H1 (cell line): ENCODE results near the gene DLEC1. TPM values are rescaled to one million over a fixed set of nuclear protein-coding genes. Genes with fewer than 3 reads are reported as not detected.
"Not testable (repeated sequence)": the region's sequence is repeated elsewhere in the genome, so short reads cannot be mapped to it uniquely, and the experiment has no call there.

ENCODE experiments used
- CTCF ChIA-PET: fragments of 300-600 bp; sonication (Branson Sonifier 250); formaldehyde crosslinking; loops from one replicate; lab custom pipeline; 2021; ENCODE audit not compliant: partially characterized antibody; lab: Charles Lee
- POLR2A ChIA-PET: fragments of 300-600 bp; sonication (Branson Sonifier 250); formaldehyde crosslinking; loops from one replicate; lab custom pipeline; 2021; ENCODE audit warnings: inconsistent platforms; ENCODE audit not compliant: partially characterized antibody; lab: Charles Lee
- DNase-seq, 2 experiments: peaks; one replicate each; pipeline versions ENCODE4 v3.0.0 to v3.0.0-alpha.2; 2010 to 2022; ENCODE audit warnings: low spot score in 2 of 2, low read depth in 1 of 2, mixed read lengths in 1 of 2
- FAIRE-seq: peaks from 2 replicates; lab custom pipeline; 2011; peaks lifted over from hg19 to GRCh38; lab: Jason Lieb, UNC
- H2AFZ ChIP-seq: 2 replicates; pipeline ENCODE4 v1.8.1; 2012; ENCODE audit warnings: low read length, inconsistent platforms
- H2AK5ac ChIP-seq: 2 replicates; pipeline ENCODE4 v1.6.1; 2013; ENCODE audit warnings: low read depth, low read length
- H2BK120ac ChIP-seq: replicated peaks from 2 replicates; pipeline ENCODE3; 2013; ENCODE audit warnings: low read depth, low read length, inconsistent platforms
- H2BK12ac ChIP-seq: 2 replicates; pipeline ENCODE4 v1.6.1; 2013; ENCODE audit warnings: low read depth, low read length
- H2BK15ac ChIP-seq: 2 replicates; pipeline ENCODE4 v1.6.1; 2013; ENCODE audit warnings: low read length
- H2BK20ac ChIP-seq: 2 replicates; pipeline ENCODE4 v1.6.1; 2013; ENCODE audit warnings: low read length
- H2BK5ac ChIP-seq: 2 replicates; pipeline ENCODE4 v1.6.1; 2013; ENCODE audit warnings: low read depth, low read length
- H3K14ac ChIP-seq: 2 replicates; pipeline ENCODE4 v1.6.1; 2013; ENCODE audit warnings: inconsistent platforms; ENCODE audit not compliant: insufficient read length
- H3K18ac ChIP-seq: 2 replicates; pipeline ENCODE4 v1.6.1; 2013; ENCODE audit warnings: low read length; ENCODE audit errors: extremely low read depth
- H3K23ac ChIP-seq: 2 replicates; pipeline ENCODE4 v1.6.1; 2013; ENCODE audit warnings: inconsistent platforms; ENCODE audit not compliant: insufficient read length
- H3K23me2 ChIP-seq: 2 replicates; pipeline ENCODE4 v1.6.1; 2013; ENCODE audit warnings: low read depth, low read length
- H3K27ac ChIP-seq: 2 replicates; pipeline ENCODE4 v1.6.1; 2011; ENCODE audit warnings: low read depth, low read length, inconsistent platforms
- H3K27me3 ChIP-seq, 4 experiments: replicated peaks in 1 of 4; 1 replicate in 1 of 4; 2 replicates in 3 of 4; pipeline versions ENCODE4 v1.6.1 to v1.8.1; 2011 to 2013; ENCODE audit warnings: low read length in 3 of 4, mild to moderate bottlenecking in 3 of 4, inconsistent platforms in 2 of 4, mixed read lengths in 2 of 4, moderate library complexity in 1 of 4; ENCODE audit not compliant: control insufficient read depth in 3 of 4, insufficient read depth in 3 of 4; ENCODE audit errors: extremely low read depth in 1 of 4
- H3K36me3 ChIP-seq, 4 experiments: 2 replicates each; pipeline versions ENCODE4 v1.6.1 to v1.8.1; 2011 to 2013; ENCODE audit warnings: mild to moderate bottlenecking in 4 of 4, low read length in 3 of 4, moderate library complexity in 2 of 4, control low read depth in 1 of 4, inconsistent platforms in 1 of 4; ENCODE audit not compliant: insufficient read depth in 4 of 4, control insufficient read depth in 2 of 4
- H3K4ac ChIP-seq: replicated peaks from 2 replicates; pipeline ENCODE3; 2013; ENCODE audit warnings: low read length, low read depth, mixed read lengths, inconsistent platforms; ENCODE audit not compliant: insufficient read length
- H3K4me1 ChIP-seq, 4 experiments: replicated peaks in 1 of 4; 1 replicate in 1 of 4; 2 replicates in 3 of 4; pipeline versions ENCODE4 v1.6.1 to v1.8.1; 2011 to 2013; ENCODE audit warnings: low read length in 3 of 4, inconsistent platforms in 2 of 4, mixed read lengths in 1 of 4; ENCODE audit not compliant: insufficient read depth in 4 of 4, control insufficient read depth in 3 of 4
- H3K4me2 ChIP-seq, 2 experiments: 2 replicates each; pipeline versions ENCODE4 v1.6.1 to v1.8.1; 2011 to 2013; ENCODE audit warnings: low read depth in 2 of 2, low read length in 2 of 2, control low read depth in 1 of 2, inconsistent platforms in 1 of 2, mild to moderate bottlenecking in 1 of 2; ENCODE audit not compliant: insufficient read depth in 1 of 2
- H3K4me3 ChIP-seq, 4 experiments: fragments of 200-600, 300-600 bp in 1 of 4; sonication (generic), shearing (Covaris generic), sonication (Bioruptor Twin) in 1 of 4; 2 replicates each; pipeline versions ENCODE4 v1.5.1 to v1.8.1; 2011 to 2016; ENCODE audit warnings: low read length in 4 of 4, low read depth in 3 of 4, control low read depth in 2 of 4, inconsistent platforms in 2 of 4, mild to moderate bottlenecking in 2 of 4, mixed read lengths in 1 of 4, moderate library complexity in 1 of 4; ENCODE audit not compliant: insufficient read depth in 2 of 4; ENCODE audit errors: extremely low read depth in 1 of 4
- H3K56ac ChIP-seq: replicated peaks from 2 replicates; pipeline ENCODE3; 2013; ENCODE audit warnings: low read depth, mild to moderate bottlenecking, mixed read lengths, low read length, inconsistent platforms; ENCODE audit not compliant: insufficient read length
- H3K79me1 ChIP-seq: 2 replicates; pipeline ENCODE4 v1.6.1; 2013; ENCODE audit warnings: low read depth, low read length, control low read depth
- H3K79me2 ChIP-seq, 2 experiments: 2 replicates each; pipeline versions ENCODE4 v1.6.1 to v1.8.1; 2012 to 2013; ENCODE audit warnings: low read length in 2 of 2, mild to moderate bottlenecking in 2 of 2, inconsistent platforms in 1 of 2; ENCODE audit not compliant: insufficient read depth in 2 of 2, control insufficient read depth in 1 of 2
- H3K9ac ChIP-seq, 4 experiments: replicated peaks in 1 of 4; 1 replicate in 1 of 4; 2 replicates in 3 of 4; pipeline versions ENCODE4 v1.6.1 to v1.8.1; 2011 to 2013; ENCODE audit warnings: low read depth in 3 of 4, low read length in 3 of 4, control low read depth in 2 of 4, mild to moderate bottlenecking in 2 of 4, moderate library complexity in 2 of 4, inconsistent platforms in 1 of 4; ENCODE audit errors: extremely low read depth in 1 of 4
- H3K9me3 ChIP-seq, 2 experiments: 2 replicates each; pipeline versions ENCODE4 v1.6.1 to v1.8.1; 2012 to 2013; ENCODE audit warnings: mild to moderate bottlenecking in 2 of 2, moderate library complexity in 2 of 2, control low read depth in 1 of 2, inconsistent platforms in 1 of 2, low read depth in 1 of 2, low read length in 1 of 2, mixed read lengths in 1 of 2; ENCODE audit not compliant: insufficient read depth in 2 of 2
- H4K20me1 ChIP-seq, 2 experiments: replicated peaks in 1 of 2; 2 replicates each; pipeline versions ENCODE3 to v1.8.1; 2011 to 2013; ENCODE audit warnings: inconsistent platforms in 2 of 2, low read length in 2 of 2, mild to moderate bottlenecking in 1 of 2; ENCODE audit not compliant: insufficient read depth in 2 of 2, control insufficient read depth in 1 of 2
- H4K5ac ChIP-seq: 2 replicates; pipeline ENCODE4 v1.6.1; 2013; ENCODE audit warnings: low read length, low read depth, mixed read lengths, inconsistent platforms; ENCODE audit not compliant: insufficient read length
- H4K8ac ChIP-seq: 2 replicates; pipeline ENCODE4 v1.8.0; 2013; ENCODE audit warnings: mild to moderate bottlenecking, moderate library complexity, low read length, inconsistent platforms; ENCODE audit not compliant: insufficient read depth; ENCODE audit errors: extremely low read depth
- H4K91ac ChIP-seq: replicated peaks from 2 replicates; pipeline ENCODE3; 2013; ENCODE audit warnings: low read length, mixed read lengths, inconsistent platforms; ENCODE audit not compliant: insufficient read length
- BACH1 ChIP-seq: IDR thresholded peaks from 2 replicates; pipeline ENCODE4 v1.6.1; 2012; ENCODE audit warnings: low read length, improper control_type of control experiment
- HDAC6 ChIP-seq: IDR thresholded peaks from one replicate; pipeline ENCODE4 v1.7.1; 2012; ENCODE audit warnings: low read depth, mild to moderate bottlenecking, inconsistent platforms, low read length, moderate library complexity
- USF2 ChIP-seq: IDR thresholded peaks from 2 replicates; pipeline ENCODE4 v1.6.1; 2011; ENCODE audit warnings: low read length, improper control_type of control experiment
- WGBS, 2 experiments: shearing (Covaris generic) in 1 of 2; methylation state at CpG; one replicate each; pipeline versions ENCODE4 v1.1.6 to v1.1.7; 2013 to 2015; ENCODE audit warnings: low lambda C conversion rate in 2 of 2, mixed read lengths in 2 of 2, inconsistent platforms in 1 of 2, low coverage in 1 of 2, missing lambda C conversion rate in 1 of 2; ENCODE audit not compliant: insufficient replicate concordance in 2 of 2, insufficient coverage in 1 of 2, insufficient read length in 1 of 2; ENCODE audit errors: extremely low coverage in 1 of 2, missing lambda C conversion rate in 1 of 2; 5-methylcytosine and 5-hydroxymethylcytosine counted together
- polyA plus RNA-seq, 7 experiments: library from polyadenylated mRNA; depleted of rRNA in 3 of 7; stranded (reverse) in 5 of 7; unstranded in 2 of 7; fragments of >200 nt in 5 of 7; fragments of 200-250 nt in 2 of 7; gene quantifications; 1 replicate in 5 of 7; 2 replicates in 1 of 7; 4 replicates in 1 of 7; pipeline versions ENCODE4 v1.2.1 to v1.2.3, GENCODE V29; 2011 to 2013; ENCODE audit warnings: missing spikeins in 2 of 7, mixed read lengths in 2 of 7
- total RNA-seq: library from RNA; stranded (reverse); fragmentation: NEBNext Ultra II Directional; extraction: Animal tissue kit (Norgen Biotek cat#: 25700); gene quantifications from 2 replicates; pipeline ENCODE4 v1.2.1, GENCODE V29; 2021
- TF ChIP-seq, protein P1 (sequence below): IDR thresholded peaks from 2 replicates; pipeline ENCODE4 v1.6.1; 2012; ENCODE audit warnings: inconsistent platforms

DLEC1 gene
- total and polyA plus RNA-seq, 2 of the 8 experiments (the other 6 are each of a cell fraction or from before 2014, with no cell fraction given), result 0.26 to 0.76 TPM

GRCh38 chr3:38051131-38051530 is 12.1 kb downstream of the DLEC1 start (continued):
- TF ChIP-seq BACH1 (no peak), HDAC6 (no peak), USF2 (no peak)
- TF ChIP-seq, protein P1, sequence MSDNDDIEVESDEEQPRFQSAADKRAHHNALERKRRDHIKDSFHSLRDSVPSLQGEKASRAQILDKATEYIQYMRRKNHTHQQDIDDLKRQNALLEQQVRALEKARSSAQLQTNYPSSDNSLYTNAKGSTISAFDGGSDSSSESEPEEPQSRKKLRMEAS, result no peak

- H3K23ac ChIP-seq, H4K5ac ChIP-seq, H4K20me1 ChIP-seq, H2BK15ac ChIP-seq, H3K4me1 ChIP-seq, H3K79me2 ChIP-seq, H2BK120ac ChIP-seq, H2BK12ac ChIP-seq, H3K4ac ChIP-seq, H4K91ac ChIP-seq, H3K14ac ChIP-seq, FAIRE-seq, H2AFZ ChIP-seq, POLR2A ChIA-PET, H3K79me1 ChIP-seq, DNase-seq, H3K27me3 ChIP-seq, H2AK5ac ChIP-seq, H3K27ac ChIP-seq, H2BK5ac ChIP-seq, H3K4me3 ChIP-seq, H4K8ac ChIP-seq, H3K56ac ChIP-seq, H3K4me2 ChIP-seq, H2BK20ac ChIP-seq, H3K36me3 ChIP-seq, H3K18ac ChIP-seq, H3K23me2 ChIP-seq, H3K9ac ChIP-seq, CTCF ChIA-PET: not testable (repeated sequence)
- WGBS, 2 experiments, result 100% methylated on average over 6 of the region's 32 CpGs; no CpG with 5 or more reads in 1 of the 2 experiments
- H3K9me3 ChIP-seq, result peaks cover 8 to 18% of the 10 kb centered on the region in 2 experiments; a peak in 3 of 4 replicates
Measured at GRCh38 chr3:38053286-38053685, 14.3 kb downstream of the DLEC1 start.
